B cell (primary cell): ENCODE results near the gene PTPN1. TPM values are rescaled to one million over a fixed set of nuclear protein-coding genes. Genes with fewer than 3 reads are reported as not detected.

Experiments used
- ATAC-seq: fragments of 200-7000 bp; cut with Tn5 transposase; one replicate; pipeline ENCODE4 v1.10.0; 2021; ENCODE audit warnings: low read depth, mild to moderate bottlenecking, moderate number of reproducible peaks, moderate library complexity
- CTCF ChIA-PET: fragments of 350-600 bp; sonication (Branson Sonifier 250); formaldehyde crosslinking; loops from one replicate; lab custom pipeline; 2021; ENCODE audit warnings: antibody characterized with exemption, inconsistent platforms; lab: Charles Lee
- POLR2A ChIA-PET: fragments of 350-600 bp; sonication (Branson Sonifier 250); formaldehyde crosslinking; loops from one replicate; lab custom pipeline; 2021; ENCODE audit warnings: antibody characterized with exemption; lab: Charles Lee
- DNase-seq: peaks from one replicate; pipeline ENCODE4 v3.0.0; 2013
- H2AFZ ChIP-seq: 2 replicates; pipeline ENCODE4 v1.6.1; 2012; ENCODE audit warnings: mild to moderate bottlenecking, low read depth, low read length; ENCODE audit not compliant: insufficient read depth, poor library complexity, severe bottlenecking
- H3K27ac ChIP-seq, 2 donors: 1 replicate in 1 of 2; 2 replicates in 1 of 2; pipeline ENCODE4 v1.5.1; 2012 to 2013; ENCODE audit warnings: low read length in 2 of 2, mild to moderate bottlenecking in 2 of 2, moderate library complexity in 1 of 2
- H3K27me3 ChIP-seq, 4 experiments: fragments of 200-600 bp in 1 of 4; sonication (generic) in 1 of 4; replicated peaks in 1 of 4; 1 replicate in 2 of 4; 2 replicates in 2 of 4; pipeline versions ENCODE4 v1.6.1 to v1.7.0; 2013 to 2016; ENCODE audit warnings: low read length in 3 of 4, mild to moderate bottlenecking in 2 of 4, mixed read lengths in 1 of 4, moderate library complexity in 1 of 4; ENCODE audit not compliant: insufficient read depth in 4 of 4, control insufficient read depth in 3 of 4; ENCODE audit errors: control extremely low read depth in 1 of 4
- H3K36me3 ChIP-seq, 2 experiments: replicated peaks in 1 of 2; 1 replicate in 1 of 2; 2 replicates in 1 of 2; pipeline versions ENCODE4 v1.6.1 to v1.7.1; 2013; ENCODE audit warnings: low read length in 1 of 2; ENCODE audit not compliant: insufficient read depth in 2 of 2, control insufficient read depth in 1 of 2; ENCODE audit errors: control extremely low read depth in 1 of 2, extremely low read depth in 1 of 2
- H3K4me1 ChIP-seq, 2 donors: fragments of 200-600 bp in 1 of 2; sonication (generic) in 1 of 2; 1 replicate in 1 of 2; 2 replicates in 1 of 2; pipeline versions ENCODE4 v1.5.1 to v1.6.1; 2013 to 2017; ENCODE audit warnings: low read length in 2 of 2; ENCODE audit not compliant: control insufficient read depth in 2 of 2, insufficient read depth in 2 of 2
- H3K4me2 ChIP-seq: replicated peaks from 2 replicates; pipeline ENCODE3; 2012; ENCODE audit warnings: mild to moderate bottlenecking, low read depth, low read length; ENCODE audit not compliant: poor library complexity, severe bottlenecking
- H3K4me3 ChIP-seq, 5 experiments: fragments of 200-600 bp in 1 of 5; sonication (generic) in 1 of 5; 1 replicate in 3 of 5; 2 replicates in 2 of 5; pipeline versions ENCODE4 v1.5.1 to v1.7.0; 2011 to 2016; ENCODE audit warnings: low read length in 4 of 5, mild to moderate bottlenecking in 4 of 5, low read depth in 2 of 5, control low read depth in 1 of 5, moderate library complexity in 1 of 5; ENCODE audit not compliant: insufficient read depth in 1 of 5; ENCODE audit errors: control extremely low read depth in 1 of 5, extremely low read depth in 1 of 5
- H3K79me2 ChIP-seq: fragments of 200-600 bp; sonication (generic); one replicate; pipeline ENCODE4 v1.6.0; 2016; ENCODE audit warnings: low read length; ENCODE audit not compliant: control insufficient read depth, insufficient read depth
- H3K9ac ChIP-seq: fragments of 200-600 bp; sonication (generic); 2 replicates; pipeline ENCODE4 v1.6.1; 2017; ENCODE audit warnings: mild to moderate bottlenecking, low read length, moderate library complexity
- H3K9me3 ChIP-seq, 3 donors: one replicate each; pipeline versions ENCODE4 v1.6.1 to v1.7.1; 2013; ENCODE audit warnings: low read length in 2 of 3; ENCODE audit not compliant: control insufficient read depth in 2 of 3, insufficient read depth in 1 of 3; ENCODE audit errors: control extremely low read depth in 1 of 3
- H4K20me1 ChIP-seq: 2 replicates; pipeline ENCODE4 v1.6.0; 2012; ENCODE audit warnings: mild to moderate bottlenecking, low read length; ENCODE audit not compliant: insufficient read depth, control insufficient read depth, poor library complexity, severe bottlenecking
- H3K27ac Mint-ChIP-seq: one replicate; pipeline ENCODE4 v1.8.0; 2021; ENCODE audit warnings: mixed read lengths
- H3K27me3 Mint-ChIP-seq: one replicate; pipeline ENCODE4 v1.8.0; 2021; ENCODE audit warnings: mixed read lengths
- H3K4me1 Mint-ChIP-seq: one replicate; pipeline ENCODE4 v1.8.0; 2021; ENCODE audit warnings: mixed read lengths
- H3K4me3 Mint-ChIP-seq: one replicate; pipeline ENCODE4 v1.8.0; 2021; ENCODE audit warnings: mixed read lengths
- H3K9me3 Mint-ChIP-seq: one replicate; pipeline ENCODE4 v1.8.0; 2022; ENCODE audit warnings: mixed read lengths; ENCODE audit not compliant: insufficient read depth
- EZH2 ChIP-seq: IDR thresholded peaks from 2 replicates; pipeline ENCODE4 v1.6.1; 2012; ENCODE audit warnings: borderline replicate concordance, low read depth, mild to moderate bottlenecking, moderate library complexity, low read length; ENCODE audit not compliant: insufficient read depth, poor library complexity, severe bottlenecking
- WGBS: methylation state at CpG from one replicate; pipeline ENCODE4 v1.1.5; 2013; ENCODE audit warnings: missing lambda C conversion rate; ENCODE audit not compliant: insufficient coverage; 5-methylcytosine and 5-hydroxymethylcytosine counted together
- intact Hi-C: fragments of 100-400 bp; cut with micrococcal nuclease; formaldehyde crosslinking; loops from one replicate; pipeline ENCODE4 v1.10.0; 2022
- polyA plus RNA-seq: library from polyadenylated mRNA; depleted of rRNA; stranded (reverse); fragments of >200 nt; gene quantifications from 2 replicates; pipeline ENCODE4 v1.2.3, GENCODE V29; 2012
- total RNA-seq, 2 donors: library from RNA; stranded (reverse); fragments of 120-200 nt in 1 of 2; gene quantifications; 1 replicate in 1 of 2; 2 replicates in 1 of 2; pipeline versions ENCODE4 v1.2.3 to v1.2.4, GENCODE V29; 2013 to 2022
- TF ChIP-seq, protein P1 (sequence below): fragments of 200-600 bp; IDR thresholded peaks from one replicate; pipeline ENCODE4 v1.8.0; 2022; ENCODE audit warnings: antibody characterized with exemption, mild to moderate bottlenecking

PTPN1 gene
- total and polyA plus RNA-seq, 2 donors (not counting 1 experiment from before 2014, with no cell fraction given) = 77.4 to 134 TPM

DNA sequence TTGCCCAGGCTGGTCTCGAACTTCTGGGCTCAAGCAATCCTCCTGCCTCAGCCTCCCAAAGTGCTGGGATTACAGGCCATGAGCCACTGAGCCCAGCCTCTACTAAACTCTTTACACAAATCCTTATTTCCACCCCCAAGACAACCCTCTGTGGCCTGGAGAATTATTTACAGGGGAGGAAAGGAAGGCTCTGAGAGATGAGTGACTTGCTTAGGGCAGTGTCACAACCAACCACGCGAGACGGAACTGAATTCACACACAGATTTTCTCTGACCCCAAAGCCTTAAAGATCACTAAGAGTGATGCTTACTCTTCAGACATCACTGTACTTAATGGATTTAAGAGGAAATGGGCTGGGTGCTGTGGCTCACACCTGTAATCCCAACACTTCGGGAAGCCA, 95.0 kb downstream of the PTPN1 start:
- intact Hi-C loops = no loop called here
- DNase-seq = no peak
- Histone ChIP-seq H3K27me3 (peaks cover 0 to 22% (median 2%) of the 10 kb centered on the region in 4 experiments), H3K4me1 (no peaks in the 10 kb centered on the region), H3K4me3 (no peak overlapping the region), H3K79me2 (no peaks in the 10 kb centered on the region), H3K4me2 (no peak overlapping the region), H3K27ac (no peak overlapping the region), H4K20me1 (no peaks in the 10 kb centered on the region), H3K9ac (no peak overlapping the region), H3K9me3 (peaks cover 0 to 11% (median 0%) of the 10 kb centered on the region in 3 donors), H2AFZ (no peak overlapping the region), H3K36me3 (no peaks in the 10 kb centered on the region)
- TF ChIP-seq EZH2 = no peak
- TF ChIP-seq, protein P1, sequence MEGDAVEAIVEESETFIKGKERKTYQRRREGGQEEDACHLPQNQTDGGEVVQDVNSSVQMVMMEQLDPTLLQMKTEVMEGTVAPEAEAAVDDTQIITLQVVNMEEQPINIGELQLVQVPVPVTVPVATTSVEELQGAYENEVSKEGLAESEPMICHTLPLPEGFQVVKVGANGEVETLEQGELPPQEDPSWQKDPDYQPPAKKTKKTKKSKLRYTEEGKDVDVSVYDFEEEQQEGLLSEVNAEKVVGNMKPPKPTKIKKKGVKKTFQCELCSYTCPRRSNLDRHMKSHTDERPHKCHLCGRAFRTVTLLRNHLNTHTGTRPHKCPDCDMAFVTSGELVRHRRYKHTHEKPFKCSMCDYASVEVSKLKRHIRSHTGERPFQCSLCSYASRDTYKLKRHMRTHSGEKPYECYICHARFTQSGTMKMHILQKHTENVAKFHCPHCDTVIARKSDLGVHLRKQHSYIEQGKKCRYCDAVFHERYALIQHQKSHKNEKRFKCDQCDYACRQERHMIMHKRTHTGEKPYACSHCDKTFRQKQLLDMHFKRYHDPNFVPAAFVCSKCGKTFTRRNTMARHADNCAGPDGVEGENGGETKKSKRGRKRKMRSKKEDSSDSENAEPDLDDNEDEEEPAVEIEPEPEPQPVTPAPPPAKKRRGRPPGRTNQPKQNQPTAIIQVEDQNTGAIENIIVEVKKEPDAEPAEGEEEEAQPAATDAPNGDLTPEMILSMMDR = no peak
- POLR2A ChIA-PET = no interaction called here
- Mint-ChIP-seq H3K27ac (no peak overlapping the region), H3K4me1 (peaks cover 4% of the 10 kb centered on the region), H3K4me3 (no peak overlapping the region), H3K27me3 (peaks cover 11% of the 10 kb centered on the region), H3K9me3 (no peaks in the 10 kb centered on the region)
- CTCF ChIA-PET = no interaction called here
- WGBS = 100% methylated on average over 2 of the region's 5 CpGs
- no peak for ATAC-seq

DNA sequence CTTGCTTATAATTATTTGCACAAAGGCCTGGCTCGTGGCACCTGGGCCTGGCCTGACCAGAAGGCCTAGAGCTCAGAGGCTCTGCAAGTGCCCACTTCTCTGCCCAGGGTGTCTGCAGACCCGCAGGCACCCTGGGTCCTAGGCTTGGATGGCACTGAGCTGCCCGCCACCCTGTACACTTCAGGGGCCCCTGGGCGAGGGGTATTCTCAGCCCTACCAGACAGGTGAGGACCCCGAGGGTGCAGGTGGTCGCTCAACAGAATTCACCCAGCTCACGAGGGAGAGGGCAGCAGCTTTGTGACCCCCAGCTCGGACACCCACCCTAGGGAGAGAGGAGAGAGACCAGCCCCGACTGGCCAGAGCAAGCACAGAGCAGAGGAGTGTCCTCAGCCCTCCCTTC, 97.3 kb downstream of the PTPN1 start:
- no peaks in the 10 kb centered on the region for H3K79me2 ChIP-seq
- H4K20me1 ChIP-seq = no peaks in the 10 kb centered on the region
- Mint-ChIP-seq H3K27ac (no peak overlapping the region), H3K4me1 (peaks cover 3% of the 10 kb centered on the region), H3K9me3 (no peaks in the 10 kb centered on the region), H3K27me3 (peaks cover 8% of the 10 kb centered on the region), H3K4me3 (no peak overlapping the region)
- peaks cover 0 to 11% (median 2%) of the 10 kb centered on the region in 4 experiments for H3K27me3 ChIP-seq
- H3K4me1 ChIP-seq = no peaks in the 10 kb centered on the region
- no peaks in the 10 kb centered on the region for H3K36me3 ChIP-seq
- H2AFZ ChIP-seq = no peak overlapping the region
- ATAC-seq (no peak), DNase-seq (no peak)
- H3K4me3 ChIP-seq = no peak overlapping the region
- no peak overlapping the region for H3K27ac ChIP-seq
- WGBS = 90% methylated on average over 9 of the region's 9 CpGs
- POLR2A ChIA-PET = no interaction called here
- no peak overlapping the region for H3K4me2 ChIP-seq
- peaks cover 0 to 7% (median 0%) of the 10 kb centered on the region in 3 donors for H3K9me3 ChIP-seq
- no peak overlapping the region for H3K9ac ChIP-seq
- CTCF ChIA-PET = no interaction called here
- TF ChIP-seq, protein P1 = no peak
- TF ChIP-seq EZH2 = no peak
- intact Hi-C loops = no loop called here
